GM12878 (cell line): ENCODE results near the gene ZNF782. TPM values are rescaled to one million over a fixed set of nuclear protein-coding genes. Genes with fewer than 3 reads are reported as not detected.

Source experiments
- CBX5 ChIP-seq: sonication (generic); IDR thresholded peaks from 2 replicates; pipeline ENCODE4 v1.6.1; 2016; ENCODE audit warnings: low read depth, moderate library complexity, mild to moderate bottlenecking, inconsistent platforms
- DPF2 ChIP-seq: fragments of 450-650 bp; IDR thresholded peaks from 2 replicates; pipeline ENCODE4 v1.6.1; 2017; ENCODE audit warnings: mild to moderate bottlenecking
- ETV6 ChIP-seq, 2 experiments: fragments of 450-650 bp in 1 of 2; IDR thresholded peaks in 1 of 2; conservative IDR thresholded peaks in 1 of 2; 2 replicates each; pipeline ENCODE4 v1.6.1; 2014; ENCODE audit warnings: antibody characterized with exemption in 1 of 2, borderline replicate concordance in 1 of 2, low read depth in 1 of 2, mild to moderate bottlenecking in 1 of 2, moderate library complexity in 1 of 2
- GATAD2B ChIP-seq: fragments of 450-650 bp; conservative IDR thresholded peaks from 2 replicates; pipeline ENCODE4 v1.6.1; 2017; ENCODE audit warnings: low read depth, mild to moderate bottlenecking, moderate library complexity
- IKZF1 ChIP-seq: fragments of 450-650 bp; conservative IDR thresholded peaks from 2 replicates; pipeline ENCODE4 v1.6.1; 2017; ENCODE audit warnings: antibody characterized with exemption, mild to moderate bottlenecking
- NFIC ChIP-seq: IDR thresholded peaks from 2 replicates; pipeline ENCODE4 v1.6.1; 2012; ENCODE audit warnings: low read depth, mild to moderate bottlenecking, inconsistent platforms, low read length, moderate library complexity
- NR2C2 ChIP-seq: IDR thresholded peaks from 2 replicates; pipeline ENCODE4 v1.6.1; 2011; ENCODE audit warnings: borderline replicate concordance, low read depth; ENCODE audit not compliant: control insufficient read depth, insufficient read length
- SIX5 ChIP-seq: IDR thresholded peaks from 2 replicates; pipeline ENCODE4 v1.6.1; 2011; ENCODE audit warnings: mild to moderate bottlenecking, low read depth, low read length, moderate library complexity; ENCODE audit not compliant: severe bottlenecking
- SMAD1 ChIP-seq: fragments of 450-650 bp; IDR thresholded peaks from 2 replicates; pipeline ENCODE4 v1.6.1; 2018; ENCODE audit warnings: mild to moderate bottlenecking, low read depth; ENCODE audit not compliant: partially characterized antibody
- SMARCA5 ChIP-seq: fragments of 450-650 bp; IDR thresholded peaks from 2 replicates; pipeline ENCODE4 v1.6.1; 2017; ENCODE audit warnings: mild to moderate bottlenecking
- WRNIP1 ChIP-seq: IDR thresholded peaks from 2 replicates; pipeline ENCODE4 v1.6.1; 2011; ENCODE audit warnings: low read depth, low read length, improper control_type of control experiment, borderline replicate concordance
- polyA plus RNA-seq, 11 experiments: library from polyadenylated mRNA; depleted of rRNA in 4 of 11; unstranded in 6 of 11; stranded (reverse) in 5 of 11; fragments of >200 nt; fragmentation: Nextera tagmentation in 4 of 11; fragmentation: Illumina TruSeq in 1 of 11; extraction: Ambion mirVana in 4 of 11; extraction: Trizol in 1 of 11; gene quantifications; 1 replicate in 1 of 11; 2 replicates in 10 of 11; pipeline versions ENCODE4 v1.2.1 to v1.2.3, GENCODE V29; 2011 to 2016; ENCODE audit warnings: inconsistent platforms in 2 of 11, missing spikeins in 2 of 11, low read depth in 1 of 11
- total RNA-seq, 4 experiments: library from RNA; depleted of rRNA in 3 of 4; stranded (reverse); fragments of >200 nt in 3 of 4; fragmentation: Illumina TruSeq in 1 of 4; extraction: Trizol in 1 of 4; gene quantifications; 2 replicates each; pipeline versions ENCODE4 v1.2.1 to v1.2.3, GENCODE V29; 2013 to 2021
- TF ChIP-seq, protein P1 (sequence below): fragments of 450-650 bp; IDR thresholded peaks from 2 replicates; pipeline ENCODE4 v1.6.1; 2017; ENCODE audit warnings: mild to moderate bottlenecking, moderate library complexity
- TF ChIP-seq, protein P2 (sequence below): fragments of 450-650 bp; IDR thresholded peaks from 2 replicates; pipeline ENCODE4 v1.6.1; 2016; ENCODE audit warnings: mild to moderate bottlenecking, moderate library complexity, borderline replicate concordance
- TF ChIP-seq, protein P3 (sequence below): fragments of 450-650 bp; IDR thresholded peaks from 2 replicates; pipeline ENCODE4 v1.6.1; 2016; ENCODE audit warnings: mild to moderate bottlenecking
- TF ChIP-seq, protein P4 (sequence below): IDR thresholded peaks from 2 replicates; pipeline ENCODE4 v1.6.1; 2011; ENCODE audit warnings: mild to moderate bottlenecking, low read depth, low read length, moderate library complexity; ENCODE audit not compliant: insufficient replicate concordance
- TF ChIP-seq, protein P5 (sequence below): IDR thresholded peaks from 2 replicates; pipeline ENCODE4 v1.6.1; 2012; ENCODE audit warnings: low read depth, low read length, improper control_type of control experiment

The ZNF782 gene
- total and polyA plus RNA-seq, 10 of the 15 experiments (the other 5 are each of a cell fraction or from before 2014, with no cell fraction given), result 0.55 to 7.8 (median 4.5) TPM

DNA sequence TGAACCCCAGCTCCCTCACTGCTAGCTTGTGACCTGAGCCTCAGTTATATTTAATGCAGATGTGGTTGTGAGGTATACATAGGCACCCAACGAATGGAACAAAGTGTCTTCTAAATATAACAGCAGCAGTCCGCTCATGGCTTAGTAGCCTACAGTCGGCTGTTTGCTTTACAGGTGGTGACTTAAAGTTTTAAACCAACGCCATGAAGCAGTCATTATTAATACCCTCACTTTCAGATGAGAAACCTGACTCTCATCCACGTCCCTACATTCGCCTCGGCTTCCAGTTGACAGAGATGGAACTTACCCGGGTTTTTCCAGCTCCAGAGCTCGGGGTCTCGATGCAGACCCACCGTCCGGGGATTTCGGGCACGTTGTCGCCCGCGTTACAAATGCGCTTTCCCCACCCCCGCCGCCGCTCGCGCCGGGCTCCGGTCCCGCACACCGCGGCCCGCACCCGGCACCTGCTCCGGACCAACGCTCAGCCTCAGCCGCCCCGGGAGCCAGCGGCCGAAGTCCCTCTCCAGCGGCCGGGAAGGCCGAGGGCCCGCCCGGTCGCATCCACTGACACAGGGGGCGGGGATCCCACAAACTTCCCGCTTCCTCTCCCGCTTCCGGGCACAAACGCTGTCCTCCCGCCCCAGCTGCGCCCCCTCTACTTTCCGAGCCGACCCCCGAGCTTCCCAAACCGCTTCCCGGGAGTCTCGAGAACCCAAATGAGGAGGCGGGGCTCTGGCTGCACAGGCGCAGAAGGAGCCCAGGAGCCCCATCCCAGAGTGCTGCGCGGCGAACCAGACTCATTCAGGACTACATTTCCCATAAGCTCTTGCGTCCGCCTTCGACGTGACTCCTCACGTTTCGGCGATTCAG is at the start of gene ZNF782 (continued):
- TF ChIP-seq, protein P1, sequence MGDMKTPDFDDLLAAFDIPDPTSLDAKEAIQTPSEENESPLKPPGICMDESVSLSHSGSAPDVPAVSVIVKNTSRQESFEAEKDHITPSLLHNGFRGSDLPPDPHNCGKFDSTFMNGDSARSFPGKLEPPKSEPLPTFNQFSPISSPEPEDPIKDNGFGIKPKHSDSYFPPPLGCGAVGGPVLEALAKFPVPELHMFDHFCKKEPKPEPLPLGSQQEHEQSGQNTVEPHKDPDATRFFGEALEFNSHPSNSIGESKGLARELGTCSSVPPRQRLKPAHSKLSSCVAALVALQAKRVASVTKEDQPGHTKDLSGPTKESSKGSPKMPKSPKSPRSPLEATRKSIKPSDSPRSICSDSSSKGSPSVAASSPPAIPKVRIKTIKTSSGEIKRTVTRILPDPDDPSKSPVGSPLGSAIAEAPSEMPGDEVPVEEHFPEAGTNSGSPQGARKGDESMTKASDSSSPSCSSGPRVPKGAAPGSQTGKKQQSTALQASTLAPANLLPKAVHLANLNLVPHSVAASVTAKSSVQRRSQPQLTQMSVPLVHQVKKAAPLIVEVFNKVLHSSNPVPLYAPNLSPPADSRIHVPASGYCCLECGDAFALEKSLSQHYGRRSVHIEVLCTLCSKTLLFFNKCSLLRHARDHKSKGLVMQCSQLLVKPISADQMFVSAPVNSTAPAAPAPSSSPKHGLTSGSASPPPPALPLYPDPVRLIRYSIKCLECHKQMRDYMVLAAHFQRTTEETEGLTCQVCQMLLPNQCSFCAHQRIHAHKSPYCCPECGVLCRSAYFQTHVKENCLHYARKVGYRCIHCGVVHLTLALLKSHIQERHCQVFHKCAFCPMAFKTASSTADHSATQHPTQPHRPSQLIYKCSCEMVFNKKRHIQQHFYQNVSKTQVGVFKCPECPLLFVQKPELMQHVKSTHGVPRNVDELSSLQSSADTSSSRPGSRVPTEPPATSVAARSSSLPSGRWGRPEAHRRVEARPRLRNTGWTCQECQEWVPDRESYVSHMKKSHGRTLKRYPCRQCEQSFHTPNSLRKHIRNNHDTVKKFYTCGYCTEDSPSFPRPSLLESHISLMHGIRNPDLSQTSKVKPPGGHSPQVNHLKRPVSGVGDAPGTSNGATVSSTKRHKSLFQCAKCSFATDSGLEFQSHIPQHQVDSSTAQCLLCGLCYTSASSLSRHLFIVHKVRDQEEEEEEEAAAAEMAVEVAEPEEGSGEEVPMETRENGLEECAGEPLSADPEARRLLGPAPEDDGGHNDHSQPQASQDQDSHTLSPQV, result no peak
- no peak for TF ChIP-seq NR2C2
- no peak for TF ChIP-seq NFIC
- TF ChIP-seq GATAD2B, result peak; percentile 82; the same call in 1 of the 2 replicates
- TF ChIP-seq, protein P2, sequence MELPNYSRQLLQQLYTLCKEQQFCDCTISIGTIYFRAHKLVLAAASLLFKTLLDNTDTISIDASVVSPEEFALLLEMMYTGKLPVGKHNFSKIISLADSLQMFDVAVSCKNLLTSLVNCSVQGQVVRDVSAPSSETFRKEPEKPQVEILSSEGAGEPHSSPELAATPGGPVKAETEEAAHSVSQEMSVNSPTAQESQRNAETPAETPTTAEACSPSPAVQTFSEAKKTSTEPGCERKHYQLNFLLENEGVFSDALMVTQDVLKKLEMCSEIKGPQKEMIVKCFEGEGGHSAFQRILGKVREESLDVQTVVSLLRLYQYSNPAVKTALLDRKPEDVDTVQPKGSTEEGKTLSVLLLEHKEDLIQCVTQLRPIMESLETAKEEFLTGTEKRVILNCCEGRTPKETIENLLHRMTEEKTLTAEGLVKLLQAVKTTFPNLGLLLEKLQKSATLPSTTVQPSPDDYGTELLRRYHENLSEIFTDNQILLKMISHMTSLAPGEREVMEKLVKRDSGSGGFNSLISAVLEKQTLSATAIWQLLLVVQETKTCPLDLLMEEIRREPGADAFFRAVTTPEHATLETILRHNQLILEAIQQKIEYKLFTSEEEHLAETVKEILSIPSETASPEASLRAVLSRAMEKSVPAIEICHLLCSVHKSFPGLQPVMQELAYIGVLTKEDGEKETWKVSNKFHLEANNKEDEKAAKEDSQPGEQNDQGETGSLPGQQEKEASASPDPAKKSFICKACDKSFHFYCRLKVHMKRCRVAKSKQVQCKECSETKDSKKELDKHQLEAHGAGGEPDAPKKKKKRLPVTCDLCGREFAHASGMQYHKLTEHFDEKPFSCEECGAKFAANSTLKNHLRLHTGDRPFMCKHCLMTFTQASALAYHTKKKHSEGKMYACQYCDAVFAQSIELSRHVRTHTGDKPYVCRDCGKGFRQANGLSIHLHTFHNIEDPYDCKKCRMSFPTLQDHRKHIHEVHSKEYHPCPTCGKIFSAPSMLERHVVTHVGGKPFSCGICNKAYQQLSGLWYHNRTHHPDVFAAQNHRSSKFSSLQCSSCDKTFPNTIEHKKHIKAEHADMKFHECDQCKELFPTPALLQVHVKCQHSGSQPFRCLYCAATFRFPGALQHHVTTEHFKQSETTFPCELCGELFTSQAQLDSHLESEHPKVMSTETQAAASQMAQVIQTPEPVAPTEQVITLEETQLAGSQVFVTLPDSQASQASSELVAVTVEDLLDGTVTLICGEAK, result 0 out of 2 replicates have a peak, but pooled peaks have one; percentile 15
- TF ChIP-seq SMARCA5, result no peak
- TF ChIP-seq, protein P3, sequence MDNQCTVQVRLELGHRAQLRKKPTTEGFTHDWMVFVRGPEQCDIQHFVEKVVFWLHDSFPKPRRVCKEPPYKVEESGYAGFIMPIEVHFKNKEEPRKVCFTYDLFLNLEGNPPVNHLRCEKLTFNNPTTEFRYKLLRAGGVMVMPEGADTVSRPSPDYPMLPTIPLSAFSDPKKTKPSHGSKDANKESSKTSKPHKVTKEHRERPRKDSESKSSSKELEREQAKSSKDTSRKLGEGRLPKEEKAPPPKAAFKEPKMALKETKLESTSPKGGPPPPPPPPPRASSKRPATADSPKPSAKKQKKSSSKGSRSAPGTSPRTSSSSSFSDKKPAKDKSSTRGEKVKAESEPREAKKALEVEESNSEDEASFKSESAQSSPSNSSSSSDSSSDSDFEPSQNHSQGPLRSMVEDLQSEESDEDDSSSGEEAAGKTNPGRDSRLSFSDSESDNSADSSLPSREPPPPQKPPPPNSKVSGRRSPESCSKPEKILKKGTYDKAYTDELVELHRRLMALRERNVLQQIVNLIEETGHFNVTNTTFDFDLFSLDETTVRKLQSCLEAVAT, result no peak
- no peak for TF ChIP-seq DPF2
- TF ChIP-seq SIX5, result peak; percentile 85
- TF ChIP-seq ETV6 (conservative IDR thresholded peaks at IDR 0.05 in 1 of 2, IDR thresholded peaks at IDR 0.05 in 1 of 2; ENCODE audit: borderline replicate concordance in 1 of 2, low read depth in 1 of 2), result no peak
- TF ChIP-seq CBX5, result no peak
- no peak for TF ChIP-seq SMAD1
- TF ChIP-seq IKZF1, result peak; percentile 98
- TF ChIP-seq WRNIP1, result no peak
- TF ChIP-seq, protein P4, sequence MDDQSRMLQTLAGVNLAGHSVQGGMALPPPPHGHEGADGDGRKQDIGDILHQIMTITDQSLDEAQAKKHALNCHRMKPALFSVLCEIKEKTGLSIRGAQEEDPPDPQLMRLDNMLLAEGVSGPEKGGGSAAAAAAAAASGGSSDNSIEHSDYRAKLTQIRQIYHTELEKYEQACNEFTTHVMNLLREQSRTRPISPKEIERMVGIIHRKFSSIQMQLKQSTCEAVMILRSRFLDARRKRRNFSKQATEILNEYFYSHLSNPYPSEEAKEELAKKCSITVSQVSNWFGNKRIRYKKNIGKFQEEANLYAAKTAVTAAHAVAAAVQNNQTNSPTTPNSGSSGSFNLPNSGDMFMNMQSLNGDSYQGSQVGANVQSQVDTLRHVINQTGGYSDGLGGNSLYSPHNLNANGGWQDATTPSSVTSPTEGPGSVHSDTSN, result no peak
- TF ChIP-seq, protein P5, sequence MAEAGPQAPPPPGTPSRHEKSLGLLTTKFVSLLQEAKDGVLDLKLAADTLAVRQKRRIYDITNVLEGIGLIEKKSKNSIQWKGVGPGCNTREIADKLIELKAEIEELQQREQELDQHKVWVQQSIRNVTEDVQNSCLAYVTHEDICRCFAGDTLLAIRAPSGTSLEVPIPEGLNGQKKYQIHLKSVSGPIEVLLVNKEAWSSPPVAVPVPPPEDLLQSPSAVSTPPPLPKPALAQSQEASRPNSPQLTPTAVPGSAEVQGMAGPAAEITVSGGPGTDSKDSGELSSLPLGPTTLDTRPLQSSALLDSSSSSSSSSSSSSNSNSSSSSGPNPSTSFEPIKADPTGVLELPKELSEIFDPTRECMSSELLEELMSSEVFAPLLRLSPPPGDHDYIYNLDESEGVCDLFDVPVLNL, result no peak
